GM18861 (cell line): ENCODE results near the gene KCTD14.
A peak's percentile ranks its signal among the peaks of the same experiment; 100 is the strongest.
"Not testable (repeated sequence)": the region's sequence is repeated elsewhere in the genome, so short reads cannot be mapped to it uniquely, and the experiment has no call there.

ENCODE experiments used
- ATAC-seq: cut with Tn5 transposase; IDR thresholded peaks from one replicate; pipeline ENCODE4 v1.9.1; 2021; ENCODE audit not compliant: unreplicated experiment

Gene KCTD14

GRCh38 chr11:78025378-78025777, 2.3 kb upstream of the KCTD14 start:
- ATAC-seq, result no peak

GRCh38 chr11:78023426-78023825, 350 bp upstream of the KCTD14 start:
- no peak for ATAC-seq

- no peak for ATAC-seq
These were observed 1.5 kb downstream of the KCTD14 start for GRCh38 chr11:78021611-78022010.

- ATAC-seq, result no peak
These were observed 2.8 kb downstream of the KCTD14 start for GRCh38 chr11:78020246-78020645.

- ATAC-seq, result no peak
These were observed 3.3 kb downstream of the KCTD14 start for GRCh38 chr11:78019808-78020207.

GRCh38 chr11:78015878-78016277, 7.2 kb downstream of the KCTD14 start:
- ATAC-seq, result no peak

- ATAC-seq, result not testable (repeated sequence)
These were observed 8.0 kb downstream of the KCTD14 start for GRCh38 chr11:78014937-78015520.

- no peak for ATAC-seq
These were observed 11.8 kb downstream of the KCTD14 start for GRCh38 chr11:78011301-78011700.

- no peak for ATAC-seq
These were observed 12.3 kb downstream of the KCTD14 start for GRCh38 chr11:78010755-78011154.

GRCh38 chr11:78010304-78010703, 12.8 kb downstream of the KCTD14 start:
- ATAC-seq, result no peak

- no peak for ATAC-seq
These were observed 14.0 kb downstream of the KCTD14 start for GRCh38 chr11:78009062-78009461.

- peak; percentile 61 for ATAC-seq
These were observed 22.9 kb downstream of the KCTD14 start for GRCh38 chr11:78000193-78000592.

GRCh38 chr11:77999446-78000030, 23.5 kb downstream of the KCTD14 start:
- ATAC-seq, result no peak

- ATAC-seq, result peak; percentile 95
These were observed 28.4 kb downstream of the KCTD14 start, which contains the start of gene INTS4 for GRCh38 chr11:77994434-77995362. INTS4 (minus strand) TSS chr11:77994668; CDS start chr11:77994643, 25 bp downstream.

GRCh38 chr11:77993902-77994301, 29.2 kb downstream of the KCTD14 start:
- ATAC-seq, result no peak

- ATAC-seq, result no peak
These were observed 32.1 kb downstream of the KCTD14 start for GRCh38 chr11:77990981-77991380.

GRCh38 chr11:77986456-77986855, 36.6 kb downstream of the KCTD14 start:
- ATAC-seq, result not testable (repeated sequence)

GRCh38 chr11:77981346-77981947, 41.6 kb downstream of the KCTD14 start:
- ATAC-seq, result no peak

GRCh38 chr11:77968337-77968736, 54.7 kb downstream of the KCTD14 start:
- ATAC-seq, result peak; percentile 89

GRCh38 chr11:77967753-77968152, 55.3 kb downstream of the KCTD14 start:
- no peak for ATAC-seq

GRCh38 chr11:77967121-77967520, 56.0 kb downstream of the KCTD14 start:
- ATAC-seq, result no peak
